Measurements from ENCODE around the gene KIF7. TPM values are rescaled to one million over a fixed set of nuclear protein-coding genes. Genes with fewer than 3 reads are reported as not detected.
"Not testable (repeated sequence)": the region's sequence is repeated elsewhere in the genome, so short reads cannot be mapped to it uniquely, and the experiment has no call there.

Gene KIF7
- polyA plus RNA-seq, 6 donors from 2014 or later, result 0.15 TPM; not detected in 5

DNA sequence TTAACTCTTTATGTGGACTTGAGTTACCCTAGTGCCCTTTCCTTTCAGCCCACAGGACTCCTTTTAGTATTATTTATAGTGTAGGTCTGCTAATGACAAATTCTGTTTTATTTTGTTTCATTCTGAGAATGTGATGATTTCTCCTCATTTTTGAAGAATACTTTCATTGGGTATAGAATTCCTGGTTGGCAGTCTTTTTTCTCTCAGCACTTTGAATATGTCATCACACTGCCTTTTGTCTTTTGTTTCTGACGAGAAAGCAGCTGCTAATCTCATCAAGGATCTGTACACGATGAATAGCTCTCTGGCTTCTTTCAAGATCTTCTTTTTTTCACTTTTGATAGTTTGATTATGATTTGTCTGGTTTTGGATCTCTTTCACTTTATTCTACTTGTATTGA, 42.2 kb downstream of the KIF7 start:
- H3K9me3 Mint-ChIP-seq, result peaks cover 11 to 47% (median 27%) of the 10 kb centered on the region in 7 donors
- H3K4me1 Mint-ChIP-seq, result no peaks in the 10 kb centered on the region
- peaks cover 12 to 18% of the 10 kb centered on the region in 2 donors for H3K36me3 Mint-ChIP-seq
- no peaks in the 10 kb centered on the region for H3K27me3 Mint-ChIP-seq
- DNase-seq (no peak), ATAC-seq (ENCODE audit: low read depth in 2 of 2) (no peak)
- H3K27ac Mint-ChIP-seq, result no peak overlapping the region
- H3K4me3 Mint-ChIP-seq, result no peak overlapping the region

DNA sequence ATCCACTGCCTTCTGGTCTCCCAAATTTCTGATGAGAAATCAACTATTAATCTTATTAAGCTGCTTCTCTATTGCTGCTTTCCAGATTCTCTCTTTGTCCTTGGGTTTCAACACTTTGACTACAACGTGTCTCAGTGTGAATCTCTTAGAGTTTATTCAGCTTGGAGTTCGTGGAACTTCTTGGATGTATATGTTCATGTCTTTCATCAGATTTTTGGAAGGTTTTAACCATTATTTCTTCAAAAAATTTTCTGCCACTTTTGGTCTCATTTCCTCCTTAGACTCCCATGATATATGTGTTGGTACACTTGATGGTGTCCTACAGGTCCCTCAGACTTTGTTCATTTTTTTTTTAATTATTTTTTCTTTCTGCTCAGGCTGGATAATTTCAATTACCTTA, 44.0 kb downstream of the KIF7 start:
- H3K27me3 Mint-ChIP-seq, result no peaks in the 10 kb centered on the region
- H3K4me1 Mint-ChIP-seq, result no peaks in the 10 kb centered on the region
- peaks cover 12 to 18% of the 10 kb centered on the region in 2 donors for H3K36me3 Mint-ChIP-seq
- H3K4me3 Mint-ChIP-seq, result no peak overlapping the region
- ATAC-seq (ENCODE audit: low read depth in 2 of 2) (no peak), DNase-seq (no peak)
- H3K9me3 Mint-ChIP-seq, result peaks cover 11 to 47% (median 27%) of the 10 kb centered on the region in 7 donors
- no peak overlapping the region for H3K27ac Mint-ChIP-seq

DNA sequence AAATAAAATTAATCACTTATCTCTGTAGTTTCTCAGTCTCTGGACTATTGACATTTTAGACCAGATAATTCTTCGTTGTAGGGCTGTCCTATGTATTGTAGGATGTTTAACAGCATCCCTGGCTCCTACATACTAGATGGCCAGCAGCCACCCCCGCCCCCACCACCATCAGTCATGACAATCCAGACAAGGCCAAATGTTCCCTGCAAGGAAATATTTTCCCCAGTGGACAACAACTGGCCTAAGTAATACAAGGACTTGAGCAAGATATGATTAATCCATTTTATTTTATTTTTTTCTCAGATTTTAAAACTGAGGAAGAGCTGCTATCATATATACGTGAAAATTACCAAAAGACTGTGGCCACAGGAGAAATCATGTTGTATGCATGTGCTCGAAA, 56.2 kb downstream of the KIF7 start:
- H3K27me3 Mint-ChIP-seq, result no peaks in the 10 kb centered on the region
- H3K36me3 Mint-ChIP-seq, result no peaks in the 10 kb centered on the region
- ATAC-seq (ENCODE audit: low read depth in 2 of 2) (no peak), DNase-seq (no peak)
- H3K9me3 Mint-ChIP-seq, result no peaks in the 10 kb centered on the region
- no peak overlapping the region for H3K27ac Mint-ChIP-seq
- no peaks in the 10 kb centered on the region for H3K4me1 Mint-ChIP-seq
- no peak overlapping the region for H3K4me3 Mint-ChIP-seq

DNA sequence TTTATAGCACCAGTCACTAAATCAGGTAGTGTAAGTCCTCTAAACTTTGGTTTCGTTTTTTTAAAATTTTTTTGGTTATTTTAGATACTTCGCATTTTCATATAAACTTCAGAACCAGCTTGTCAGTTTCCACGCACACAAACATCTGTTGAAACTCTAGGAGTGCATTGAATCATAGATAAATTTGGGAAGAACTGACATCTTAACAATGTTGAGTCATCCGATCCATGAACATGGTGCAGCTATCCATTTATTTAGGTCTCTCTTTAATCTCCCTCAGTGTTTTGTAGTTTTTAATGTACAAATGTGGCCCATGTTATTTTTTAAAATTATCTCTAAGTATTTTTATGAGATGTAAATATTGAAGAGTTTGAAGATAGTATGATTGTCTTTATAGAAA, 62.2 kb downstream of the KIF7 start:
- Mint-ChIP-seq H3K4me3 (no peak overlapping the region), H3K36me3 (no peaks in the 10 kb centered on the region), H3K9me3 (no peaks in the 10 kb centered on the region), H3K27me3 (no peaks in the 10 kb centered on the region), H3K4me1 (no peaks in the 10 kb centered on the region), H3K27ac (no peak overlapping the region)
- ATAC-seq (ENCODE audit: low read depth in 2 of 2), result no peak
- DNase-seq, result no peak

DNA sequence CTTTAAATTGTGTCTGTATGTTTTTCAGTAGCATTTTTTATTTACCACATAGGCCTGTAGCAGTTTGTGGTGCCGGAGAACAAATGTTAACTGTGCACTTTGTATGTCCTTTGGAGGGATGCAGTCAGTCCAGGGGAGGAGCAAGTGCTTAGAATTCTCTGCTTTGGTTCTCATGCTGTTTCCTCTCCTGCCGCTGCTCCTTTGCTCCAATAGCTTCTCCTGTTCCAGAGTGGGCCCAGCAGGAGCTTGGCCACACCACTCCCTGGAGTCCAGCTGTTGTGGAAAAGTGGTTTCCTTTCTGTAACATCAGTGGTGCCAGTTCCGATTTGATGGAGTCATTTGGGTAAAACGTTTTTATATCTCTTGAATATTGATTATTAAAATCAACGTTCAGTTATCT, 63.4 kb downstream of the KIF7 start:
- Mint-ChIP-seq H3K36me3 (no peaks in the 10 kb centered on the region), H3K4me3 (no peak overlapping the region), H3K27me3 (no peaks in the 10 kb centered on the region), H3K4me1 (no peaks in the 10 kb centered on the region), H3K27ac (no peak overlapping the region), H3K9me3 (no peaks in the 10 kb centered on the region)
- ATAC-seq (ENCODE audit: low read depth in 2 of 2) (no peak), DNase-seq (no peak)

DNA sequence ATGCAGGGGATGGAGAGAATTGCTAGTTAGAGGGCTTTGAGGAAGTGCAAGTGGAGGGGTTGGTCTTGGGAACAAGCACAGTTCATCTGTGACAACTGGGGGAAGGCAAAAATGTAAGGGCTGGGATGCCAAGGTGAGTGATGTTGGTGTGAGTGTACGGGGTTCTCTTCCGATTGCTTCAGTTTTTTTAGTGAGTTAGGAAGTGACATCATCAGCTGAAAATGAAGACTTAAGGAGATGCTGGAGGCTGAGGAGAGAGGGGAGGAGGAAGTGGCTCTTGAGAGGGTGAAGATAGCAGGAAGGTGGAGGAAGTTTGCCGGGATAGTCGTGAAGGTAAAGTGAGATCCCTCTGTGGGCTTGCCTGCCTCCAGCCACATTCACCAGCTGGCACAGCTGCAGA, 67.3 kb downstream of the KIF7 start:
- no peak overlapping the region for H3K27ac Mint-ChIP-seq
- H3K4me3 Mint-ChIP-seq, result no peak overlapping the region
- ATAC-seq (ENCODE audit: low read depth in 2 of 2), result no peak
- no peaks in the 10 kb centered on the region for H3K9me3 Mint-ChIP-seq
- no peaks in the 10 kb centered on the region for H3K36me3 Mint-ChIP-seq
- DNase-seq, result no peak
- H3K27me3 Mint-ChIP-seq, result no peaks in the 10 kb centered on the region
- H3K4me1 Mint-ChIP-seq, result no peaks in the 10 kb centered on the region

DNA sequence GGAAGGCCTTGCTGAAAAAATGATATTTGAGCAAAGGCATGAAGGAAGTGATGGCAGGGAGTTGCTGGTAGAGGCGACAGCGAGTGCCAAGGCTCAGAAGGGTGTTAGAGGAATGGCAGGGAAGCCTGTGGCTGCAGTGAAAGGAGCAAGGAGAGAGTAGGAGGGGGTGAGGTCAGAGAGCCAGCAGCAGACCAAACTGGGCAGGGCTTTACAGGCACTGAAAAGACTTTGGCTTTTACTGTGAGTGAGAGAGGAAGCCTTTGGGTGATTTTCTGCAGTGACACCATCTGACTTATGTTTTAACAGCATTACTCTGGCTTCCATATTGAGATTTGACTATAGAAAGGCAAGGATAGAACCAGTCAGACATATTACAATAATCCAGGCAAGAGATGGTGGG, 68.6 kb downstream of the KIF7 start:
- no peak for ATAC-seq (ENCODE audit: low read depth in 2 of 2)
- no peaks in the 10 kb centered on the region for H3K27me3 Mint-ChIP-seq
- no peak overlapping the region for H3K27ac Mint-ChIP-seq
- H3K4me3 Mint-ChIP-seq, result no peak overlapping the region
- no peaks in the 10 kb centered on the region for H3K4me1 Mint-ChIP-seq
- H3K9me3 Mint-ChIP-seq, result no peaks in the 10 kb centered on the region
- no peaks in the 10 kb centered on the region for H3K36me3 Mint-ChIP-seq
- DNase-seq, result no peak

DNA sequence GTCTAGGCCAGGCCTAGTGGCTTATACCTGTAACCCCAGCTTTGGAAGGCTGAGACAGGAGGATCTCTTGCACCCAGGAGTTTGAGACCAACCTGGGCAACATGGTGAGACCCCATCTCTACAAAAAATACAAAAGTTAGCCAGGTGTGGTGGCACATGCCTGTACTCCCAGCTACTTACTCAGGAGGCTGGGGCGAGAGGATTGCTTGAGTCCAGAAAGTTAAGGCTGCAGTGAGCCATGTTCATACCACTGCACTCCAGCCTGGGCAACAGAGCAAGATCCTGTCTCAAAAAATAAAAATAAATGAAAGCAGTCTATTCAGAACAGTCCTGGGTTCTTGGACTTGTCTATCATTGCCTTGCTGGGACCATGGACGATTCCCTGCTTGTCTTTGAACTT, 74.5 kb downstream of the KIF7 start:
- not testable (repeated sequence) for DNase-seq; H3K9me3 Mint-ChIP-seq; H3K27ac Mint-ChIP-seq; H3K36me3 Mint-ChIP-seq; H3K27me3 Mint-ChIP-seq; H3K4me1 Mint-ChIP-seq; H3K4me3 Mint-ChIP-seq; ATAC-seq (ENCODE audit: low read depth in 2 of 2)

DNA sequence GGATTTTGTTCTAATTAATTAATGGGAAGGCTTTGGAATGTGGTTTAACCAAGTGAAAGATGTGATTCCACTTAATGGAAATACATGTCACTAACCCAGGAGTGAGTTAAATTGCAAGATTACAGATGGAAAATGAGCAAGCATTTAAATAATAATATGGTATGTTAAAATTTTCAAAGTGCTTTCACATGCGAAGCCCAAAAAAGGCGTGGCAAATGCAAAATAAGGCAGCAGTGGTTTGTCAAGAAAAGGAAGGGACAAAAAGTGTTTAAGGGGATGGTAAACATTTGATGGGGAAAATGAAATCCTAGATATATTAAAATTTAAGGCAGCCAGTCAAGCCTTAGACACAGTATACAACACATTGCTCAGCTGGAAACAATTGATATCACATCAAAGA, 77.1 kb downstream of the KIF7 start:
- Mint-ChIP-seq H3K4me1 (peaks cover 4 to 10% (median 10%) of the 10 kb centered on the region in 3 donors), H3K27me3 (peaks cover 0 to 4% (median 0%) of the 10 kb centered on the region in 3 donors), H3K9me3 (no peaks in the 10 kb centered on the region), H3K4me3 (peak overlapping the region in 1 of 8 donors; percentile 72), H3K27ac (no peak overlapping the region), H3K36me3 (no peaks in the 10 kb centered on the region)
- ATAC-seq (ENCODE audit: low read depth in 2 of 2) (no peak), DNase-seq (no peak)

Other genes with a start within 250 kb of the KIF7 start
- gene RHCG, start 158.9 kb downstream of the KIF7 start, polyA plus RNA-seq (ENCODE audit: low read depth in 6 of 6), result not detected
- not detected for gene TICRR, start 80.0 kb downstream of the KIF7 start, polyA plus RNA-seq (ENCODE audit: low read depth in 6 of 6)
- under 1 TPM in 1 of 6 donors, not detected in 5; 0.25 TPM for gene PLIN1, start 23.9 kb upstream of the KIF7 start, polyA plus RNA-seq (ENCODE audit: low read depth in 6 of 6)
- gene PEX11A, start 35.3 kb upstream of the KIF7 start, polyA plus RNA-seq (ENCODE audit: low read depth in 6 of 6), result 1 to 10 TPM in 4 of 6 donors, under 1 TPM in 1, not detected in 1; 0.98 to 3.5 (median 1.7) TPM
- not detected for gene WDR93, start 35.3 kb upstream of the KIF7 start, polyA plus RNA-seq (ENCODE audit: low read depth in 6 of 6)
- gene MESP1, start 95.8 kb upstream of the KIF7 start, polyA plus RNA-seq (ENCODE audit: low read depth in 6 of 6), result under 1 TPM in 4 of 6 donors, not detected in 2; 0.28 to 0.71 (median 0.50) TPM
- not detected for gene MESP2, start 120.9 kb upstream of the KIF7 start, polyA plus RNA-seq (ENCODE audit: low read depth in 6 of 6)
- under 1 TPM in 5 of 6 donors, not detected in 1; 0.13 to 0.62 (median 0.28) TPM for gene ANPEP, start 159.4 kb upstream of the KIF7 start, polyA plus RNA-seq (ENCODE audit: low read depth in 6 of 6)
- 10 to 100 TPM; 19.3 to 40.9 (median 35.9) TPM for gene AP3S2, start 238.5 kb upstream of the KIF7 start, polyA plus RNA-seq (ENCODE audit: low read depth in 6 of 6)

Data from naive B cell (primary cell).